Measurements from ENCODE around the gene CEP152. TPM values are rescaled to one million over a fixed set of nuclear protein-coding genes. Genes with fewer than 3 reads are reported as not detected.

CEP152 gene
- total RNA-seq, 4 donors from 2014 or later: 2.5 to 4.9 (median 3.5) TPM

- no peak overlapping the region for H3K4me3 ChIP-seq (ENCODE audit: low read depth, poor library complexity, severe bottlenecking)
- no peak for DNase-seq (ENCODE audit: low spot score in 2 of 2)
- TF ChIP-seq, protein P1, sequence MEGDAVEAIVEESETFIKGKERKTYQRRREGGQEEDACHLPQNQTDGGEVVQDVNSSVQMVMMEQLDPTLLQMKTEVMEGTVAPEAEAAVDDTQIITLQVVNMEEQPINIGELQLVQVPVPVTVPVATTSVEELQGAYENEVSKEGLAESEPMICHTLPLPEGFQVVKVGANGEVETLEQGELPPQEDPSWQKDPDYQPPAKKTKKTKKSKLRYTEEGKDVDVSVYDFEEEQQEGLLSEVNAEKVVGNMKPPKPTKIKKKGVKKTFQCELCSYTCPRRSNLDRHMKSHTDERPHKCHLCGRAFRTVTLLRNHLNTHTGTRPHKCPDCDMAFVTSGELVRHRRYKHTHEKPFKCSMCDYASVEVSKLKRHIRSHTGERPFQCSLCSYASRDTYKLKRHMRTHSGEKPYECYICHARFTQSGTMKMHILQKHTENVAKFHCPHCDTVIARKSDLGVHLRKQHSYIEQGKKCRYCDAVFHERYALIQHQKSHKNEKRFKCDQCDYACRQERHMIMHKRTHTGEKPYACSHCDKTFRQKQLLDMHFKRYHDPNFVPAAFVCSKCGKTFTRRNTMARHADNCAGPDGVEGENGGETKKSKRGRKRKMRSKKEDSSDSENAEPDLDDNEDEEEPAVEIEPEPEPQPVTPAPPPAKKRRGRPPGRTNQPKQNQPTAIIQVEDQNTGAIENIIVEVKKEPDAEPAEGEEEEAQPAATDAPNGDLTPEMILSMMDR (IDR thresholded peaks at IDR 0.05): no peak
- no peak for TF ChIP-seq POLR2A (IDR thresholded peaks at IDR 0.05)
- intact Hi-C loops (cut with DNase I; ENCODE audit: low total_unique reads): no loop called here
- 82 to 91% methylated on average over 10 of the region's 10 CpGs for WGBS, 2 donors
Measured at GRCh38 chr15:48778331-48778730, 32.5 kb downstream of the CEP152 start.

GRCh38 chr15:48777645-48778330, 33.1 kb downstream of the CEP152 start:
- no peak for DNase-seq (ENCODE audit: low spot score in 2 of 2)
- WGBS, 2 donors: 75 to 78% methylated on average over 1 of the region's 1 CpG
- no peak overlapping the region for H3K4me3 ChIP-seq (ENCODE audit: low read depth, poor library complexity, severe bottlenecking)
- TF ChIP-seq, protein P1 (IDR thresholded peaks at IDR 0.05): no peak
- TF ChIP-seq POLR2A (IDR thresholded peaks at IDR 0.05): no peak
- intact Hi-C loops (cut with DNase I; ENCODE audit: low total_unique reads): no loop called here

GRCh38 chr15:48775546-48775945, 35.3 kb downstream of the CEP152 start:
- DNase-seq (ENCODE audit: low spot score in 2 of 2): no peak
- 90 to 98% methylated on average over 2 of the region's 2 CpGs for WGBS, 2 donors
- intact Hi-C loops (cut with DNase I; ENCODE audit: low total_unique reads): no loop called here
- TF ChIP-seq, protein P1 (IDR thresholded peaks at IDR 0.05): no peak
- no peak for TF ChIP-seq POLR2A (IDR thresholded peaks at IDR 0.05)
- H3K4me3 ChIP-seq (ENCODE audit: low read depth, poor library complexity, severe bottlenecking): no peak overlapping the region

DNA sequence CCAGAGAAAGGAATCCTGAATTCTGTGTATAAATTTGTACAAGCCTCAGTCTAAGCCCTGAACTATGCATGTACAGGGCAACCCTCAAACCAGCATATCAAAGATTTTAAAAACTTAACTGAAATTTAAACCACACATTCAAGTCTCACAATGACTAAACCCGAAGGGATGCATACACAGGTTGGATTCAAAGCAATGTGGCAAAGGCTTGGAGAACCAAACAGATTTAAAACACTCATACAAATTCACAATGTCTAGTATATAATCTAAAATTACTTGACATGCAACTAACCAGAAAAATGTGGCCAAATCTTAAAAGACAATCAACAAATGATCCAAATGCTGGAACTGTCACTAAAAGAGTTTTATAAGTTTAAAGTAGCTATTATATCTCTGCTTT, 36.4 kb downstream of the CEP152 start:
- 89 to 100% methylated on average over 1 of the region's 1 CpG for WGBS, 2 donors
- H3K4me3 ChIP-seq (ENCODE audit: low read depth, poor library complexity, severe bottlenecking): no peak overlapping the region
- TF ChIP-seq, protein P1 (IDR thresholded peaks at IDR 0.05): no peak
- no peak for TF ChIP-seq POLR2A (IDR thresholded peaks at IDR 0.05)
- intact Hi-C loops (cut with DNase I; ENCODE audit: low total_unique reads): no loop called here
- DNase-seq (ENCODE audit: low spot score in 2 of 2): no peak

DNA sequence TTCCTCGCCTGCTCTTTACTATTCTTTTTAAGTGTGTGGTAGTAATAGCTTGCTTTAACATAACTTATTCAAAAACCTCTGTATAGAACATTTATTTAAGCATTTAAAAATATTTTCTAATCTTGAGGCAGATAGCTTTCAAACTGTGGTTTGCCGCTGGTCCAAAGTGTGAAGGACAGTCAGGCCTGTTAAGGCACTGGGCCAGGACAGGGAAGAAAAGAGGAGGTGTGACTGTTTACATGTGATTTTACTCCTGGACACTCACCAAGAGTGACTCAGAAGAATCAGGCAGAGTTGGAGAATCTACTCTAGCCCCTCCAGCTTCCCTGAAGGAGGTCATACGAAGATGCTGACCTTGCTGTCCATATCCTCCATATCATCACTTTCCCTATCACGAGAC, 44.7 kb downstream of the CEP152 start:
- DNase-seq (ENCODE audit: low spot score in 2 of 2): no peak
- no peak overlapping the region for H3K4me3 ChIP-seq (ENCODE audit: low read depth, poor library complexity, severe bottlenecking)
- intact Hi-C loops (cut with DNase I; ENCODE audit: low total_unique reads): no loop called here
- WGBS, 2 donors: 92 to 96% methylated on average over 4 of the region's 4 CpGs
- TF ChIP-seq, protein P1 (IDR thresholded peaks at IDR 0.05): no peak
- TF ChIP-seq POLR2A (IDR thresholded peaks at IDR 0.05): no peak

- no peak for DNase-seq (ENCODE audit: low spot score in 2 of 2)
- intact Hi-C loops (cut with DNase I; ENCODE audit: low total_unique reads): no loop called here
- TF ChIP-seq POLR2A (IDR thresholded peaks at IDR 0.05): no peak
- TF ChIP-seq, protein P1 (IDR thresholded peaks at IDR 0.05): no peak
- WGBS, 2 donors: 80 to 83% methylated on average over 4 of the region's 4 CpGs
- H3K4me3 ChIP-seq (ENCODE audit: low read depth, poor library complexity, severe bottlenecking): no peak overlapping the region
Measured at GRCh38 chr15:48765022-48765421, 45.8 kb downstream of the CEP152 start.

Data from lower leg skin (tissue), 4 donors.